Activated T-cell treated with anti-CD3 and anti-CD28 coated beads for 1 hour (primary cell): ENCODE measurements around the gene ZMYND10.
A peak's percentile ranks its signal among the peaks of the same experiment; 100 is the strongest.

Experiments
- DNase-seq: peaks from one replicate; pipeline ENCODE4 v3.0.0-alpha.2; 2020; ENCODE audit warnings: low read depth

ZMYND10 gene

DNA sequence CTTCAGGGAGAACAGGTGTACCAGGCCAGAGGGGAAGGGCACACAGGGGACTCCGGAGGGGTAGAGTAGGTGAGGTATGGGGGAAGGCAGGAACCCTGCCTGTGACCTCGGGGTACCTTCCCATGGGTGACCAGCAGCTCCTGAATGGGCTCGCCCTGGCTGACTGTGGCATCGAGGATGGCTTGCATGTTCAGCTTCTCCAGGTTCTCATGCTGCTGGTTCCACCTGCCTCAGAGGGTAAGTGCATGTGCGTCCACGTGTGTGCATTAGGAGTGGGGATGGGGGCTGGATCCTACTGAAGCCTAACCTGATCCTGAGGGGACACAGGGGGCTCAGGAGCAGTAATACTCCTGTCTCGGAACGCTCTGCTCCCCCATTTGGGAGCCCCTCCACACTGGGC is 524 bp downstream of the ZMYND10 start:
- no peak for DNase-seq

DNA sequence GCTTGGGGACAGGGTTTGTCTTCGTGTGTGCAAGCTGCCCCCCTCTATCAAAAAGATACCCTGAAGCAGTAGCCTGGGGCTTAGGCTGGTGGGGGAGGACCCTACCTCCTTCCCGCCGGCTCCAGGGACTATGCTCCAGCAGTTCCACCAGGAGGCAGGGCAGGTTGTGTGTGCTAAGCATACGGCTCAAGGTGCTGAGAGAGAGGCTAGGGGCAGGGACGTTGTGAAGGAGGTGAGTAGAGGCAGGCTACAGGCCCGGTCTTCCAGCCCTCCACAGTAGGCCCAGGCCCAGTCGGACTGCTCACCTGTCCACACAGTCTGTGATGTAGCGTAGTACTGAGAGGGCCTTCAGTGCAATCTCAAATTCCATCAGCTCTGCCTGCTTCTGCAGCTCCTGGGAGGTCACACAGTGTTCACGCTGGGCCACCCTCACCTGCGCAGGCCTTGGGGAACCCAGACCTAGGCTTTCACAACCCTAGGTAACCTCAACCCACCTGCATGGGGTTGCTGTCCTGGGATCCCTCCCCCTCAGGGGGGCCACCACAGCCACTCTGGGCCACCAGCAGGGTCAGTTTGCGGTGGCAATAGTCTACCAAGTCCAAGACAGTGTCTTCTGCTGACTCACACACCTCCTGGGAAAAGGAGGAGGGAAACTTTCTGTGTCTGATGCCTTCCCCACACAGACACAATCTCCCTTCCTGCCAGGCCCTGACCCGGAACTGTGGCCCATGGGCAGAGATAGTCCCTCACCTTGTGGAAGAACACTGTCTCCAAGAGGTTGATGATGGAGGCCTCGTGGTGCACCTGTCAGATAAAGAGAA is 2.5 kb downstream of the ZMYND10 start:
- no peak for DNase-seq

DNA sequence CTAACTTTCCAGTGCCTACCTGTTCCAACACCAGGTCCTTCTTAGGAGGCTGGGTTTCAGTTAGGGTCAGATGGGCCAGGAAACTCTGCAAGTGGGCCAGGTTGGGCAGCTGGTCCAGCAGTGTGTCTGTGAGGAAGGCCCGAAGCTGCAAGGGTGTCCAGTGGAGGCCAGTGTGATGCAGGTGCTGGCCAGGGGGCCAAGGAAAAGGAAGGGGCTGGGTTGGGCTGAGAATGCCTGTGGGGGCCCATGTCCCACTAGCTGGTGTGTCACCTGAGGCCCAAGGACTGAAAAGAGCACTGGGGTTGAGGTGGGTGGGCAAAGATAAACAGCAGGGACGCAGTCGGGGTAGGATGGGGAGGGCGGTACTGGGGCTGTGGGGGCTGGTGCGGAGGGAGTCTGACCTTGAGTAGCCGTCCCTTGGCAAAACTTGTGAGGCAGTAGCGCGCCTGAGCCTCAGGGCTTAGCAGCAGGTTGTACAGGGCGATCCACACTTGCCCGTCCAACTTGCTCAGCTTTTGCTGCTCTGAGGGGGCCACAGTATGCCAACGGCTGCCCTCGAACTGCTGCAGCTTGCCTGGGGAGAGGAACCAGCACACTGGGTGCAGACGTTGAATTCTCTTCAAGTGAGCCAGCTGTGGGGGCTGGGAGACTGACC is 3.4 kb downstream of the ZMYND10 start:
- DNase-seq = no peak

DNA sequence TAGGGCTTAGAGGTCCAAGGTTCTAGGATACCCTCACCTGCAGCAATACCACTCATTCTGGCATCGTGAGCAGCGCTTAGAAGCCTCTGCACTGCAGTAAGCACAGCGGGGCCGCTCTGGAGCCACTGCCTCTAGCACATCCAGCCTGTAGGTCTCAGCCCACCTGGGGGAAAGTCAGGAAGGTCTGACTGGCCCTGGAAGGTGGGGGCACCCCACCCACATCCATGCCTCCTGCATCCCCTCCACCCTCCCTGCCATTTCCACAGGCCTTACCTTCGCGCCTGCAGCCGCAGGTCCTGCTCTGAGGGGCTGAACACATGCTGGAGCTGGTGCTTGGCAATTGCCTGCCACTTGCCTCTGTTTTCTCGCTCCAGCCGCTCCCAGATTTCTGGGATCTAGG is 4.0 kb downstream of the ZMYND10 start:
- DNase-seq = no peak

DNA sequence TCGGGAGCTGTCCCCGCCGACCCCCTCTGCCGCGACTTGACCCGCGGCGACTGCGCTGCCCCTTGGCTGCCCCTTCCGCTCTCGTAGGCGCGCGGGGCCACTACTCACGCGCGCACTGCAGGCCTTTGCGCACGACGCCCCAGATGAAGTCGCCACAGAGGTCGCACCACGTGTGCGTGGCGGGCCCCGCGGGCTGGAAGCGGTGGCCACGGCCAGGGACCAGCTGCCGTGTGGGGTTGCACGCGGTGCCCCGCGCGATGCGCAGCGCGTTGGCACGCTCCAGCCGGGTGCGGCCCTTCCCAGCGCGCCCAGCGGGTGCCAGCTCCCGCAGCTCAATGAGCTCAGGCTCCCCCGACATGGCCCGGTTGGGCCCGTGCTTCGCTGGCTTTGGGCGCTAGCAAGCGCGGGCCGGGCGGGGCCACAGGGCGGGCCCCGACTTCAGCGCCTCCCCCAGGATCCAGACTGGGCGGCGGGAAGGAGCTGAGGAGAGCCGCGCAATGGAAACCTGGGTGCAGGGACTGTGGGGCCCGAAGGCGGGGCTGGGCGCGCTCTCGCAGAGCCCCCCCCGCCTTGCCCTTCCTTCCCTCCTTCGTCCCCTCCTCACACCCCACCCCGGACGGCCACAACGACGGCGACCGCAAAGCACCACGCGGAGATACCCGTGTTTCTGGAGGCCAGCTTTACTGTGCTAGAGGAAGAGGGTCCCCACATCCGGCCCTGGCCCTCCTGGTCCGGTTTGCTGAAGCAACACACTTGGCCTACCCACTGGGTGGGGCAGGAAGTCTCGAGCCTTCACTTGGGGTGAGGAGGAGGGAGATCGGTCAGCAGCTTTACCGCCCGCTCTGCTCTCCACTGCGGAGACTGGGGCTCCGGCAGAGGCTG is 4.8 kb downstream of the ZMYND10 start, which contains the start of gene RASSF1:
TSS of gene RASSF1 (minus strand) at position 389 of the 882 bp plus-strand sequence. CDS start at position 358, 31 bp downstream.
- peak; percentile 47 for DNase-seq

DNA sequence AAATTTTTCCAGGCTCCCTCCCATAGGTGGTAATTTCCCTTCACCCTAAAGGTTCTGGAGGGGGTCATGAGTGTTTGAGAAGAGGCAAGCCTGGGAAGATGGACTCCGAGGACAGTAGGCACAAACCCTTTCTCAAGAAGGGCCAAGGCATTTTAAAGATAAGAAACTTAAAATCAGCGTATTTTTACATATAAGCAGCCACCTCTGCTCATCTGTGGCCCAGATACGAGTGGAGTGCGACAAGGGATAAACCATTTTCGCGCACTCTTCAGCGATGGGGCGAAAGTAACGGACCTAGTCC is 5.4 kb downstream of the ZMYND10 start:
- no peak for DNase-seq

DNA sequence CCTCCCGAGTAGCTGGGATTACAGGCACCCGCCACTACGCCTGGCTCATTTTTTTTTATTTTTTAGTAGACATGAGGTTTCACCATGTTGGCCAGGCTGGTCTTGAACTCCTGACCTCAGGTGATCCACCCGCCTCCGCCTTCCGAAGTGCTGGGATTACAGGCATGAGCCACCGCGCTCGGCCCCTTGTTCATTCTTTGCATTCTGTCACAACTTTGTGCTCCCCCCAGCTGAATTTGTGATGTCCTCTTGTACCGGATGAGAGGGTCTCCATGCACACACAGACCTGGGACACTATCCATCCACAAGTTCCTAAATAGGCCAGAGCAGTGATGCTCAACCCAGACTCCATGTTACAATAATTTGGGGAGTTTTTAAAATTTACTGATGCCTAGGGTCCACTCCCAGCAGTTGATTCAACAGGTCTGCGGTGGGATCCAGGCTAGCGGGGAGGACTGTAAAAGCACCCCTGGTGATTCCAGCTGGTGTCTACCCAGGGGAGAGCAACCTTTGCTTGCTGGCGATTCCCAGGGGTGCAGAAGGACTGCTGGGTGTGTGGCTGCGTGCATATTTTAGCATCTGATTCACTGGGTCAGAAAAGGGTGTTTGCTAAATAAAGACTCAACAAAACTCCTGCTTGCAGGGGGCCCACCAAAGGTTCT is 5.9 kb downstream of the ZMYND10 start:
- no peak for DNase-seq

DNA sequence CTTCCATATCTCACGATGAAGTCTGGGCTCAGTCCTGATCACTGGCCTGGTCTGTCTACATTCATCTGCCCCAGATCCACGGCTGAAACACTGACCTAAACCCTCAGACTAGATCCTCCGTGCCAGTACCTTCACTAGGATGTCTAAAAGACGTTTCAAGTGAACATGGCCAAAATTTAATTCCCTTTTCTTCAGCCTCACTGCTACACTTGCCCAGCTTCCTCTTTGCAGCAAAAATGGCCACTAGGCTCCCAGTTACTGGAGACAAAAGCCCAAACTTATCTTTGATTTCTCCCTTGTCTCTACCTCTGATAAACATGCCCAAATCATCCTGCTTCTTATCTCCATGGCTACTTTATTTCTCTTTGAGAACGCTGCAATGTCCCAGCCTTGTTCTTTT is 6.6 kb downstream of the ZMYND10 start:
- DNase-seq = no peak

DNA sequence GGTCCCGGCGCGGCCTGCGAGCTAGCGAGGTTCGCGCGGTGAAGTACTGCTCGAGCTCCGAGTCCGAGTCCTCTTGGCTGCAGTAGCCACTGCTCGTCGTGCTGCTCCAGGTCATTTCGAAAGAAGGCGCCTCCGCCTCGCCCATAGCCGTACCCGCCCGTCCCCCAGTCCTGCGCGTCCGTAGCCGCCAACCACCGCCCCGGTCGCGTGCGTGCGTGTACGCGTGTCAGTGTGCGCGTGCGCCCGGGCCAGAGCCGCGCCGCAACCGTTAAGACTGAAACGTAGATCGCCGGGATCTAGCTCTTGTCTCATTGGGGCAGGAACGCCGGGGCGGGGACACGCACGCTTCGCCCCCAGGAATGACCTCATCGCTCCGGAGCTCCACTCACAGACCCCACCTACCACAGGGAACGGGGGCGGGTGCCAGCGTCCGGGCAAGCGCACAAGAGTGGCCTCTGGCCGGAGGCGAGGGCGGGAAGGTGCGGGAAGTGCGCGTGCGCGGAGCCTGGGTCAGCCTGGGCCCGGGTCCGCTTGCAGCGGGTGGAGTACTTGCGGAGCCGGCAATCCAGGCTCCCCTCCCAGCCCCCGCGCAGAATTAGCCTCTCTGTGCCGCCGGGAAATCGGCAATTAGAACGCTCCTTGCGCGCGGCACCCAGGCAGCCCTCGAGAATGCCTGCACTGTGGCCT is 8.2 kb downstream of the ZMYND10 start:
- DNase-seq = peak; percentile 85

DNA sequence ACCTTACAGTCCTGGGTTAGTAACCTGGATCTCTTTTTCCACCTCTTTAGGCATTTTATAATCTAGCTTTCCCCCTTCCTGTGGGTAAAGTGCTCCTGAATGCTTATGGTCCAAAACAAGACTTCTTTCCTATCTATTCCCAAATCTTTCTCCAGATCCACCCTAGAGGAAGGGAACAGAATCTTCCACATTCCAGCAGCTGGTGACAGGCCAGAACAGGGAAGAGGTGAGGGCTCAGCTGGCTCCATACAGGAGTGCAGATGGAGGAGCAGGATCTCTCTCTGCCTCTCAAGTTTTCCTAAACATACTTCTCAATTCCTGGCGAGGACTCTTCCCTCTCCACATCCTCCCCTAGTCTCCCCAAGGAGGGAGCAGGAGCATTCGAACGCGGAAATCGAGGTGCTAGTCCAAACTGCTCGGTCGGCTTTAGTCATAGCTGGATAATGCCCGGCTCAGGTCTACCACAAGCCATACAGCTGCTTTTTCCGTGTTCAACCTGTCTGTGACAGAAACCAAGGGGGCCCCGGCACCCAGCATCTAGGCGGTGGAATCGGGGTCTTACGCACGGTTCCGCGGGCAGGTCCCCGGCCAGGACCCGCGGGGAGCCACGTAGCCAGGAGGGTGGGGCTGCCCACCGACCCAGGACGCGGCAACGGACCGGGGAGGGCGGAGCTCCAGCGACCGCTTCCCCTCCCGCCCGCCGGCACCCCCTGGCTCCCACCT is 8.9 kb downstream of the ZMYND10 start:
- DNase-seq = peak; percentile 26

DNA sequence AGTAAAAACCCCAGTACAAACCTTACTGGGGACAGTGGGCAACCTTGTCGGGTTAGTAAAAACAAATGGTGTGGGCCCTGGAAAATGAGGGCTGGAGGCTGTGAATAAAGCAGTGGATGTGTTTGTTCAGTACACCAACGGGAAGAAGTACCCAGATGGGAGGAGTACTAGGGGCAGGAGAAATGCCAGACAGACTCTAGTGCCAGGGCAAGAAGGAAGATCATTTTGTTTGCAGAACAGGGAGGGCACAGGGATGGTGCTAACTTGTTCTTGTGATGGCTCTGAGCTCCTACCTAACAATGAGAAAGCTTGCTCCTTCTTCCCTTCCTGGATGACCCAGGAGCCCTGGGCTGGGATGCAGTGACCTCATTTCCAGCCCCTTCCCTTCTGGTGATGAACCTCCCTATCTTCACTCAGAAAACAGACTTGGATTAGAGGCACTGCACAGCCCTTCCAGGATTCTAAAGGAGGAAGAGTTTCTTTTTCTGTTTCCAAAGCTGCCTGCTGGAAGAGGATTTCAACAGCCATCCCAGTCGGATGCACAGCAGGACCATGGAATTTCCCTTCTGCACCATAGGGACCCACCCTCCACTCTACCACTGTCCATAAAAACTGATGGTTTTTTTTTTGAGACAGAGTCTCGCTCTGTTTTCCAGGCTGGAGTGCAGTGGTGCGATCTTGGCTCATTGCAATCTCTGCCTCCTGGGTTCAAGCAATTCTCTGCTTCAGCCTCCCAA is 11.0 kb downstream of the ZMYND10 start:
- no peak for DNase-seq

DNA sequence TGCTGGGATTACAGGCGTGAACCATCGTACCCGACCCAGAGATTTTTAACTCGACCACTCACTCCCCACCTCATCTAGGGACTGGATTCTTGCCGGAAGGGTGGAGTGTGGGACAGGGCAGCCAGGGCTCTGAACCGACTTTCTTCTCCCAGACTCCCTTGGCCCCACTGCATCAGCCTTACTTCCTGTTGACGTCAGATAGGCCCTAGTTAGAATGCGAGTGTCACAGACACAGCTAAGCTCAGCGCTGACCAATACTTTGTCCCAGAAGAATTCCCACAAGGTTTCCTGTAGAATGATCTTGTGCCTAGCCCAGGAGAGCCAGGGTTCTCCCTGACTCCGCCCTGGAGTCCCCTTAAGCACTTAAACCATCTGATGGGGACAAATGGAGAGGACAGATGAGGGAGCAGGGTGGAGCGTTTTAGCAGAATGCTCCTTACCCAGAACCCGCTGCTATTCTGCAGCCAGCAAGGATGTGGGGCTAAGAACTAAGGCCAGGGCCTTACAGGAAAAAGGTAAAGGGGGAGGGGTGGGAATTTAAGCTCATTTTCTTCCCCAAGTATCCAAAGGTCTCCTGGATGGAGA is 11.7 kb downstream of the ZMYND10 start:
- DNase-seq = no peak

DNA sequence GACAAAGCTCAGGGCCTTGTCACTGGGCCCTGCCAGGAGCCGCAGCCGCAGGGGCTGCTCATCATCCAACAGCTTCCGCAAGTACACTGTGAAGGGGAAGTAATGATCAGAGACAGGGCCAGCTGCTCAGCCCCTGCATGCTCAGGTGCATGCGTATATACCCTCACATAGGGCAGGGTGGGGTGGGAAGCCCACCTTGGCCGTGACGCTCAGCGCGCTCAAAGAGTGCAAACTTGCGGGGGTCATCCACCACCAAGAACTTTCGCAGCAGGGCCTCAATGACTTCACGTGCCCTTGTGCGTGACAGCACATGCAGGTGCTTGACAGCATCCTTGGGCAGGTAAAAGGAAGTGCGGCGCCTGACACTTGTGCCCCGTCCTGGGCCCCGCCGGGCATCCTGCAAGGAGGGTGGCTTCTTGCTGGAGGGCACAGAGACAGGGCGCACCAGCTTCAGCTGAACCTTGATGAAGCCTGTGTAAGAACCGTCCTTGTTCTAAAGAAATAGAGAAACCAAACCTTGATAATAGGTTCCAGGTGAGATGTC is 14.1 kb downstream of the ZMYND10 start:
- DNase-seq = no peak

DNA sequence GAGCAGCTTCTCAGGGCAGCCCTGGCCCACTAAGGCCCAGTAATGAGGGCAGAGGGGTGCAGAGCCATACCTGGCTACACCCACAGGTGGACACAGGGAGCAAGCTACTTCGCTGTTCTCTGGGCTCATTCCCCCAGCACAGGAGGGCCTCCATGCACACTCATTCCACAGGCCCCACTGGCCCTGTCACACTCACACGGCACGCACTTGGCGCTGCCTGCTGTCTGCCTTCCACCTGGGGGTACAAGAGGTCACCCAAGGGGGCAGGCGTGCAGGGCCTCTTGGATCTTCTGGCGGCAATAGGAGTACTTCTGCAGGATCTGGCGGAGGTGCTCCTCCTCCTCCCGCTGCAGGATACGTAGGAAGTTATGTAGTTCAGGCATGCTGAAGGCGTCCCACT is 15.2 kb downstream of the ZMYND10 start:
- DNase-seq = no peak

DNA sequence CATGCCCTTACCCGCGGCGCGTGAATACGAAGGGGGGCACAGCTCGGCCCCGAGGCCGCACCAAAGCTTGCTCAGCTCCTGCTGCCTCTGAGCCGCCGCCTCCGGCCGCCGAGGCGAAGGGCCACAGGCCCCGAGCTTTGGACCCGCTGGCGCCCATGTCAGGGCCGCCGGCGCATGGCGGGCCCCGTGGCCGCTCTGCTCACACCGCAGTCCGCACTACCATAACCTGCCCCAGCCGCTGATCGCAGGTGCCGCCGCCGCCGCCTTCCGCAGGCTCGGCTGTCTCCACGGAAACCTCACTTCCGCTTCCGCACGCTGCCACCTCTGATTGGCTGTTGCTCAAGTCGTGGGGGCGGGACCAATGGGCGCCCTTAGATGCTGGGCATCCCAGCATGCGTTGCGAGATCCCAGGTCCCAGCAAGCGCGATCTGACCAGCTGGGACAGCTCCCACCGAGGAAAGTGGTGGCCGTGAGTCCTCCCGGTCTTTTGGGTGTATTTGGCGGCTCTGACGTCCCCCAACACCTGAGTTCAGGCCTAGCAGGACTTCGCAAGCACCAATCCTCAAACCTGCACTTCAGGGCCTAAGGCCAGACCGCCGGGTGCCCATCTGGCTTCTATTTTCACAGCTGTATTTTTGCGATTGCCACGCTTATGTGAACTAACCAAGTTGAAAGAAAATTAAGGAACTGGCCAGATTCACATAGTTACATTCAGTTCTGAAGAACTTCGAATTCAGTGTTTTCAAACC is 17.4 kb downstream of the ZMYND10 start, which contains the start of gene TUSC2:
TSS of gene TUSC2 (minus strand) at position 281 of the 749 bp plus-strand sequence. CDS start at position 157, 124 bp downstream.
- peak; percentile 93 for DNase-seq

DNA sequence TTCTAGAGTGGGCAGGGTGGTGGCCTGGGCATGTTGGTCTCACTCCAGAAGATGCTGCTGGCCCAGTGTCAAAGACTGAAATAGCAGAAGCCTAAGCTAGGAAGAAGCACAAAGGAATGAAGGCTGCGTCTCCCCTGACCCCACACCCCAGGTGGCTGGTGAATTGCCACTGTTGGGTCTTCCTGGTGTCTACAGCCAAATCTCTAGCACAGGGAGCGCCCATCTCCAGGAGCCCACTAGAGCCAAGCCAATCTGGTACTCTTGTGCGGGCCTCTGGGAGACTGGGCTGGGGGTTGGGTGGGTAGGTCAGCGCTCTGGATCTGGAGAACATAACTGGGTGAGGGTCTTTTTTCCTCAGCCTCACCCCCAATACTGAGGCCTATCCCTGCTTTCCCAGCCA is 18.4 kb downstream of the ZMYND10 start:
- no peak for DNase-seq

DNA sequence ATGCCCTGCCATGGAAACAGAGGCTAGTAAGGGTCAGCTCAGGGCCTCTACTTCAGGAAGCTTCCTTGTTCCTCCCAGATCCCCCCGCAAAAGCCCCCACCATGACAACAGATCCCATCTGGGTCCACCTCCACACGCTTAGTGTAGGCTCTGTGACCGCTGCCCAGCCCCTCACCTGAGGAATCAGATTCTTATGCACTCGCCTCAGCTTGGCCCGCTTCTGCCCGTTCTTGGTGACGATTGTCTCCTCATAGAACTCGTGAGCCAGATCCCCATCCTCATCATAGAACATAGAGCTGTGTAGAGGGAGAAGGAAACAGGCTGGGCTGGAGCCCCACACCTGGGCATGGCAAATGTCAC is 19.4 kb downstream of the ZMYND10 start:
- DNase-seq = no peak

DNA sequence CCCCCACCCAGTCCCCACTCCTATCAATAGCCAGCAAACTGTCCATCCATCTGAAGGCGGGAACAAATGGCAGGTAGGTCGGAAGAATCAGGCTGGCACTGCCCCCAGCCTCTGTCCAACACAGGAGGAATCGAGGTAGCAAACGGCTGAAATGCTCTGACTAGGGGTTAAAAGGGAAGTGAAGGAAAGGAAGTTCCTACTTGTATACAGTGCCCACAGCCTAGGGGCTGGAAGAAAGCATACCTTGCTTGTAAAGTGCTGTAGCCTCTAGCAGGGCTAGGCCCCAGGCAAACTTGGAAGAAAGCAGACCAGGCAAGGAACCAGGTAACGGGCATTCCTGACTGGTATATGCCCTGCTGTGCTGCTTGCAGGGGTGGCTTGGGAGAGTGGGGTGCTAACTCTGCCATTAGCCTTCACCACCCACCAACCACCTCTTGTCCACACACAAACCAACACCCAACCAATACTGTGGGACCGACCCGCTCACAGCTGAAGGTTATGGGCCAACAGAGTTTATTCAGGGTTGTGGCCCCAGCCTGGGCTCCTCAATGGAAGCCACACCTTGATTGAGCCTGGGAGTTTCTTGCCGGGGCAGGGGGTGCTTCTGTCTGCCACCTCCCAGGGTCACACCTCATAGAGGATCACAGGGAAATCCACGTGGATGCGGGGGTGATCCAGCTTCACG is 19.9 kb downstream of the ZMYND10 start:
- no peak for DNase-seq
